Limb (tissue), 2 donors: ENCODE data around the gene CXCL1.

Experiments used
- DNase-seq, 2 donors: peaks; one replicate each; pipeline ENCODE4 v3.0.0-alpha.2; 2016; ENCODE audit errors: extremely low spot score in 2 of 2

Gene CXCL1

DNA sequence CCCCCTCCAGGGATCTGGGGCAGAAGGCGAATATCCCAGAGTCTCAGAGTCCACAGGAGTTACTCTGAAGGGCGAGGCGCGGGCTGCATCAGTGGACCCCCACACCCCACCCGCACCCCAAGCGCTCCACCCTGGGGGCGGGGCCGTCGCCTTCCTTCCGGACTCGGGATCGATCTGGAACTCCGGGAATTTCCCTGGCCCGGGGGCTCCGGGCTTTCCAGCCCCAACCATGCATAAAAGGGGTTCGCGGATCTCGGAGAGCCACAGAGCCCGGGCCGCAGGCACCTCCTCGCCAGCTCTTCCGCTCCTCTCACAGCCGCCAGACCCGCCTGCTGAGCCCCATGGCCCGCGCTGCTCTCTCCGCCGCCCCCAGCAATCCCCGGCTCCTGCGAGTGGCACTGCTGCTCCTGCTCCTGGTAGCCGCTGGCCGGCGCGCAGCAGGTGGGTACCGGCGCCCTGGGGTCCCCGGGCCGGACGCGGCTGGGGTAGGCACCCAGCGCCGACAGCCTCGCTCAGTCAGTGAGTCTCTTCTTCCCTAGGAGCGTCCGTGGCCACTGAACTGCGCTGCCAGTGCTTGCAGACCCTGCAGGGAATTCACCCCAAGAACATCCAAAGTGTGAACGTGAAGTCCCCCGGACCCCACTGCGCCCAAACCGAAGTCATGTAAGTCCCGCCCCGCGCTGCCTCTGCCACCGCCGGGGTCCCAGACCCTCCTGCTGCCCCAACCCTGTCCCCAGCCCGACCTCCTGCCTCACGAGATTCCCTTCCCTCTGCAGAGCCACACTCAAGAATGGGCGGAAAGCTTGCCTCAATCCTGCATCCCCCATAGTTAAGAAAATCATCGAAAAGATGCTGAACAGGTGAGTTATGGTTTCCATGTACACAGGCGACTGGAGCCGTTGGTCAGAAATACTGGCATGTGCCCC lies at the start of gene CXCL1:
CXCL1 (plus strand) TSS at position 264 of the 926 bp plus-strand sequence; CDS start at position 342, 78 bp downstream.
- peak in 1 of 2 donors; percentile 61 for DNase-seq

DNA sequence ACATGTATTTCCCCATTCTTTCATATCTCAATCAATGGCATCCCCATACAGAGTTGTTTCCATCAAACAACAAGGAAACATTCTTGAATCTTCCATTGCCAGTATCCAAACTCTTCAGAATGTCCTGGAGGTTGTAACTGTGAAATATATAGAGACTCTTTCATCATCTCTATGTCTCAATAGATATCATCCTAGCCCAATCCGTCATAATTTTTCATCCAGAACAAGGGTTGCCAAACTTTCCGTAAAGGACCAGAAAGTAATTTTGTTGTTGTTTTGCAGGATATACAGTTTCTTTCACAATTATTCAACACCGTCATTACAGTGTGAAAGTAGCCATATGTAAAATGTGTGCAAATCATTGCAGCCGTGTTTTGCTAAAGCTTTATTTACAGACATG lies 47.9 kb upstream of the CXCL1 start:
- no peak for DNase-seq

DNA sequence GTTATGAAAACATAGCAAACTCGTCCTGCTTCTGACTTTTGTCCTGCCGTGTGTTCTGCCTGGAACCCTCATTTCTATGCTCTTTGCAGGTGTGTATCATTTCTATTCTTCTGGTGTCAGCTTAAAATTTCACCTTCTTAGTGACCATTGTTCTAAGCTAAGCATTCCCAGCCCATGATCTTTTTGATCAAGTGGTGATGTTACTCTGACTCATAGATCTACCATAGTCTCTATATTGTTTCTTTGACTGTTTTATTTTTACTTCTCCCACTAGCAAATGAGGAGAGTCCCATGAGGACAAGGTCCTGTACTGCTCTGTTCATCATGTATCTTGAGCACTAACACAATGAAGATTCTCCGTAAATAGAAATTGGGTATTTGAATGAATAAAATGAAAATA lies 46.8 kb upstream of the CXCL1 start:
- DNase-seq, result no peak

DNA sequence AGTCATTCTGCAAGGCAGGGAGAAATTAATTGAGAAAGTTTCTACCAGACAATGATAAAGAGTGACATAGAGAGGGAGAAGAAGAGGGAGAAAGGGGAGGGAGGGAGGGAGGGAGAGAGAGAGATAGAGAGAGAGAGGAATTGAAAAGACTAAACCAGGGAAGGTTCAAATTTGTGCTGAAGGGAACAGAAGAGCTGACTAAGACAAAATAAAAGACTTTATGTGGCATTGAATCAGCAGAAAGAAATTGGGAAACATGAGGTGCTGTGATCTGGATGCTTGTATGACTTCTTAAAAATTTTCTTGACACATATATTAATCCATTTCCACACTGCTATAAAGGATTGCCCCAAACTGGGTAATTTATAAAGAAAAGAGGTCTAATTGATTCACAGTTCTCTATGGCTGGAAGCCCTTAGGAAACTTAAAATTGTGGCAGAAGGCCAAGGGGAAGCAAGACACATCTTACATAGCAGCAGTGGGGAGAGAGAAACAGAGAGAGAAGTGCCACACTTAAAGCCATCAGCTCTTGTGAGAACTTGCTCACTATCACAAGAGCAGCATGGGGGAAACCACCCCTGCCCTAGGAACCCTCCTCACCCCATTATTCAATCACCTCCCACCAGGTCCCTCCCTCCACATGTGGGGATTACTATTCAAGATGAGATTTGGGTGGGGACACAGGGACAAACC lies 46.2 kb upstream of the CXCL1 start:
- no peak for DNase-seq

DNA sequence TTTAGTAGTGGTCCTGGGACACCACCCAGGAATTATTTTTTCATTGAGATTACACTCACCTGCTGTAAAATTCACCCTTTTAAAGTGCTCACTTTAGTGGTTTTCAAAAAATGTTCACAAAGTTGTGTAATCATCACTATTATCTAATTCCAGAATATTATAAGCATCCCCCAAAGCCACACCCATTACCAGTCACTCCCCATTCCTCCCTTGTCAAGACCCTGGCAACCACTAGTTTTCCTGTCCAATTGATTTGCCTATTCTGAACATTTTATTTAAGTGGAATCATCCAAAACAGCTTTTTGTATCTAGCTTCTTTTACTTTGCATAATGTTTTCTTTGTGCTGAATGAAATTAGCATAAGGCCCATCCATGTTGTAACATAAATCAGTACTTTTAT lies 45.4 kb upstream of the CXCL1 start:
- no peak for DNase-seq

DNA sequence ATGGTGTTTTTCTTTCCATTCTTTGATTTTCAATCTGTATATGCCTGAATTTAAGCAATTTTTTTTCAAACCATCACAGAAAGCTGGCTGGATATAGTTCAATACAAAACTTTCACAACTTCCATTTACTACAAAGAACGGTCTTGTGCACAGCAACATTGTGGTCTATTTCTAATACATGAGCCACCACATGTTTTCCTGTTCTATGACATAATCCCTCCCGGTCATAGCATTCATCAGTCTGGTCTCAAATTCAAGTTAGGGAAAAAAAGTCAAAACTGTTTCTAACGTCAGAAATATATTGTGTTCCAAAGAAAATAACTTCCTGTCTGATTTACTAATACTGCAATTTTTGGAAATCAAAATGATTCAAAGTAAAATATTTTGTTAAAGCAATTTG lies 40.2 kb upstream of the CXCL1 start:
- DNase-seq, result no peak

DNA sequence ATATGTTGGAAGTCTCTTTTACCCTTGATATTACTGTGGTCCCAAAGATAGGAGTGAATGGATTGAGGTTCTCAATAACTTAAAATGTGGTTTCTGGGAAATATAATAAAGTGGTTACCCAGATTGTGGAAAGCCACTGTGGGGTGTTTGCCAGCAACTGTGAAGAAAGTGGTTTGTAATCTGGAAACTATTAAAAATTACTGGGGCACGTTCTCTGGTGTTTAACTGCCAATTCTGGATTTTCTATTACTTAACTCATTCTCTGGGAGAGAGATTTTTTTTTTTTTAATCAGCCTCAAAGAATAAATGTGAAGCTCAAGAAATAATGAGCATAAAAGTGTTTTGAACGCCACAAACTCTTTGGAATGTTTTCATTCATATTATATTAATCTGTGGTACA lies 37.6 kb upstream of the CXCL1 start:
- DNase-seq, result no peak

DNA sequence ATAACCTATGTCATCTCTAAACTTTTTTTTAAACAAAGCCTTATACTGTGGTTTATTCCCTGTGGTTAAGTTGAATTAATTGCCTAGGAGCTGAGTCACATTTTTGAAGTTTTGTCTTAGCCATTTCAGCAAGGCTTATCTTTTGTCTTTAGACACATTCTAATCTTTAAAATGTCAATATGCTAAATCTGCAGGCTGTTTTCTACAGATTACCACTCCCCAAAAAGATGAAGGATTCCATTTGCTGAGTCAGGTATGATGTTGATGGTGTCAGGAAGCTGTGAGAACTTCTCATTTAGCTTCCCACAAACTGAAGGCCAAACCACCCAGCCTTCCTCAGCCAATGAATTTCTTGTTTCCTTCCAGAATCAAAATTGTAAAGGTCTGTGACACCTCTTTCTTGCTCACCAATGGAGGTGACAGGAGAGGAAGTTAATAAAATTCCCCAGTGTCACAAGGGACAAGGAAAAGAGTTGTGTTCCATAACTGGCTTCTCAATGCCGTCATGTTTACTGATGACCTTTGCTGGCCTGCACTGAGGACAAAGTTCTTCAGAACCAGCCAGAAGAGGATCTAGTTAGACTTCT lies 36.4 kb upstream of the CXCL1 start:
- no peak for DNase-seq

DNA sequence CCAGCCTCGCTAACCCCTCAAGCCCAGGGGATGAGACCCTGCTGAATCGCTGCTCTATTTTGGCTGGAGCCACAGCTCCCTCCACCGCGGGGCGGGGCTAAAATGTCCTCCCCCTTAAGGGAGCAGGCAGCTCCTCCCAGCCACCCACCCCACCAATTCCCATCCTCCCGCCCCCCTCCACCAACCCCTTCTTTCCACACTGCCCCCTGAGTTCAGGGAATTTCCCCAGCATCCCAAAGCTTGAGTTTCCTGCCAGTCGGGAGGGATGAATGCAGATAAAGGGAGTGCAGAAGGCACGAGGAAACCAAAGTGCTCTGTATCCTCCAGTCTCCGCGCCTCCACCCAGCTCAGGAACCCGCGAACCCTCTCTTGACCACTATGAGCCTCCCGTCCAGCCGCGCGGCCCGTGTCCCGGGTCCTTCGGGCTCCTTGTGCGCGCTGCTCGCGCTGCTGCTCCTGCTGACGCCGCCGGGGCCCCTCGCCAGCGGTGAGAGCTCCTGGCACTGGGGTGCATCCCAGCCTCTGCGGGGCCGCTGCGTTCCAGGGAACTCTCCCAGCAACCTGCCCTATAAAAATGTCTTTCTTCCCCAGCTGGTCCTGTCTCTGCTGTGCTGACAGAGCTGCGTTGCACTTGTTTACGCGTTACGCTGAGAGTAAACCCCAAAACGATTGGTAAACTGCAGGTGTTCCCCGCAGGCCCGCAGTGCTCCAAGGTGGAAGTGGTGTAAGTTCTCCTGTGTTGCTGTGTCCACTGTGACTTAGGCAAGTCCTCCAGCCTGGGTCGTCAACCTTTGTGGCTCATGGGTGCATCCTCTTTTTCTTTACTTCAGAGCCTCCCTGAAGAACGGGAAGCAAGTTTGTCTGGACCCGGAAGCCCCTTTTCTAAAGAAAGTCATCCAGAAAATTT lies 32.6 kb upstream of the CXCL1 start, which contains the start of gene CXCL6:
CXCL6 (plus strand) TSS at position 306 of the 907 bp plus-strand sequence; CDS start at position 379, 73 bp downstream.
- DNase-seq, result peak in 1 of 2 donors; percentile 50

DNA sequence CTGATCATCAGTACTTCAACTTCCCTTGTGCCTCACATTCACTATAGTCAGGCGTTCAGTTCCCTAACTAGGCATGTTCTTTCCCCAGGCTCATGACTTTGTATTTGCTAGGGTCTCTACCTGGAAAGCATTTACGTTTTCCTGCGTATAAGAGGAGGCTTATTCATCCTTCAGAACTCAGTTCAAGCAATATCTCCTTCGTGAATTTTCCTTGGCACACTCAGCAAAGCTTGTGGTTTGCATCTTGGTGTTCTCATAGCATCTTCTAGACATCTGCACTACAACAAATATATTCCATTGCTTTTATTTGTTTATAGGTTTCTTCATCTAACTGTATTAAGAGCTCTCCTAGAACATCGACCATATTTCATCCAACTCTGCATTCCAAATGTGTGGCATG lies 30.1 kb upstream of the CXCL1 start:
- no peak for DNase-seq

DNA sequence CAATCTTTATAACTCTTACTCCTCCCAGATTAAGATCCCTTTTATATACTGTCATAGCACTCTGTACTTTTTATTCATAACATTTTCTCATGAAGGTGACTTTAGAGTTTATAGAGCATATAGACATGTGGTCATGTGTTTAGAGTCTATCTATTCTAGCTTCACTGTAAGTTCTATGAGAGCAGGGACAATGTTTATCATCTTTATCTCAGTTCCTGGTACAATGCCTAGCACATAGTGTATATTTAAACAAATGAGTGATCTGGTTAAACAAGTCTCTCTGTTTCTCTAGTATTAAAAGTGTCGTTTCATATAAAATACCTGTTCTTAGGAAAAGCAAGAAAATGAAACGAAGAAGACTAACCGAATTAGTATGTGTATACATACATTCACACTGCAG lies 29.5 kb upstream of the CXCL1 start:
- DNase-seq, result no peak

DNA sequence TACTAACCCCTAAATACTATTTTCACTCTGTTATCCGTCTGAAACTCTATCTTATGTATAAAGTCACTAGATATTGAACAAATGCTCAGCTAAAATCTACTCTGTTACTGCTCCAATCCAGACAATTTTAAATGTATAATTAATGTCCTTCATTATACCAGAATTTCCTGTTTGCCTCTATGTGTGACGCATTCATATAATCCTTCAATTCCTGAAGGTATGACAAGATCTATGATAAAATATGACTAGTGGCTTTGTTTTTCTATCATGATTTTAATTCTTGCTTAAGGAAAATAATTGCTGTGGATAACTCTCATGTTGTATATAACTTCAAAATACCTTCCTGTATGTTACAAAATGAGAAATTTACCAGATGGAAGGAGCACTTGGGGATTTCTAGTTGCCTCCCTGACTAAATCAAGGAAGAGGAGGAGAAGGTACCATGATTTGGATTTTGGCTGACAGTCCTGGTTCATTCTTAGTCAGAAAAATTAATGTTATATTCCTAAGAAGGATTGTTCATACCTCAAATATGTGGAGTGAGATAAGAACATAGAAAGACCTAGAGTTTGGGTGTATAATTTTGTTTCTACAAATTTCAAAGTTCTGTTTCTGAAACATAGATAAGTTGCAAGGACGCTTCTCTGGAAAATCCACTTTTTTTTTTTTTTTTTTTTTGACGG lies 27.8 kb upstream of the CXCL1 start:
- no peak for DNase-seq

DNA sequence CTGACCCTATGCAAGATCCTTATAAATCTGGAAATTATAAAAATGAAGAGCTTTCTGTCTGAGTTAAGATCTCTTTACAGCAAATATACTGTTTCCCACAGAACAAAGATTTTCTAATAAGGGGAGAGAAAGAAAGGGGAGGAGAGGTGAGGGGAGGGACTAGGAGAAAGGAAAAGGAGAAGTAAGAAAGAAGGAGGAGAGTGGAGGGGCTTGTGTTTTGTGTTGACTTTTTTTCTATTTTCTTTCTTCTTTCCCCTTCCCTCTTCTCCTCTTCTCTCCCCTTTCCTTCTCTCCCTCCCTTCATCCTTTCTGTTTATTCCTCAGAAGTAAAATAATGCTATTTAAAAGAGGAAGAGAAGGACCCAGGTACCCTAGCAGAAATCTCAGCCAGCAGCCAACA lies 26.5 kb upstream of the CXCL1 start:
- DNase-seq, result no peak

DNA sequence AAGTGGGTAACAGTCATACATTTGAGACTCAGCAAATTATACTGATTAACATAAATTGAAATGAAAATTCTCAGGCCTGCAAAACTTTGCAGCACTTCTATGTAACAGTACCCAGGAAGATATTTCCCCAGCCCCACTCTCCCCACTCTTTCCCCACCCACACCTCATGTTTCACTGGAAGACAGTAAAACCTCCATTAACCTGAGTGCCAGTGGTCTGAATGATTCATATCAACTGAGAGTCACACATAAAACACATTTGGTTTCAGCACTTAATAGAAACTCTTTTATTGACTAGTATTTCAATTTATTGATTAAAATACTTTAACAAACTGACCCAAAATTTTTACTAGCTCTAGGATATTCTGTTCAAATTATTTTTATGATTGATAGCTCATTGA lies 25.8 kb upstream of the CXCL1 start:
- no peak for DNase-seq

DNA sequence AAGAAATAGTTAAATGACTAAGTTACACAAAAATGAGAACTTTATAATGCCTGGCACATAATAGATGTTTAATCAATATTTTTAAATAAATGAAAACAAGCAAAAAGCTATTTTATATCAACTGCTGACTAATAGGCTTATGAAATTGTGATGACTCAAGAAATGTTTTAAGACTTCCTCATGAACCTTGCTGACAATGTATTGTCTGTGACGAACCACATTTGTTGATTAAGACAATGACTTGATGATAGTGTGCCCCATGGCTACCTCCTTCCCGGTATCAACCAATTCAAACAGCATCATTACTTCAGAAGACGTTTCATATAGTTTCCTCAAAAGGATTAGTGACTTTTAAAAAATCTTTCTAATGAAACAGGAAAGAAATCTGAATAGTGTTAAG lies 24.8 kb upstream of the CXCL1 start:
- no peak for DNase-seq

DNA sequence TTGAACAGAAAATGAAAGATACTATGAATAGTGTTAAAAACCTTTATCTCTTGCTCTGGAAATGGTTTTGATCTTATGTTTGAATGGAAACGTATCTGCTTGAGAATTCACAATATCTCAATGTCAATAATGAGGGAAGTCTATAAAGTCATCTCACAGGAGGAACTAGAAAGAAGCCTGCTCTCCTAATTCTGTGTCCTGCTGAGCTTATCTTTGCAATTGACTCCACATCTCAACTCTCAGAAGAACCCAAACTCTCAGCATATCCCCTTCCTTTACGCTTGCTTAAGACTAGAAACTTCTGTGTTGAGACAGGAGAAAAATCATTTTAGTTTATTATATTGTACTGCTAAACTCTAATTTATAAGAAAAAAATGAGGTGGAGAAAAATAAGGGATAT lies 24.4 kb upstream of the CXCL1 start:
- DNase-seq, result no peak

DNA sequence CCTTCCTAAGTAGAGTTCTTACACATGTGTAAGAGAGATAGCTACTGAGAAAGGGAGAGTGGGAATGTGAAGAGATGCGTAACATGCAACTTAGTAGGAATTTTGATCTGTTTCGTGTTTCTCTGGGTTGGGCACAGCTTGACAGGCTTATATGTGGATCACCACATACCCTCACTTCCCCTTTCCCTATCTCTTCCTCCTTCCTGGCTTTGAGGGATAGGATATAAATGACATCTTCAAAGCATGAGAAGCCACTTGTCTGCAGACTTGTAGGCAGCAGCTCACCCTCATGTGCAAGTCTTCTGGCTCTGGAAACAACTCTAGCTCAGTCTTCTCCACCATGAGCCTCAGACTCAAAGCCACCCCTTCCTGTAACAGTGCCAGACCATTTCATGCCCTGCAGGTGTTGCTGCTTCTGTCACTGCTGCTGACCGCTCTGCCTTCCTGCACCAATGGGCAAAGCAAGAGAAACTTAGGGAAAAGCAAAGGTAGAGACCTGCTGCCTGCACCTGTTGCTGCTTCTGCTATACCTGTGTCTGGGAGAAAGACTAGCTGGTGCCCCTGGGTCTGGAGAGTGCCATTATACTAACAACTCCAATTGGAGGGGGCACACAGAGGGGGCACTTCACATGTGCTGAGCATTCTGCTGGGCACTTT lies 21.5 kb upstream of the CXCL1 start:
- DNase-seq, result no peak

DNA sequence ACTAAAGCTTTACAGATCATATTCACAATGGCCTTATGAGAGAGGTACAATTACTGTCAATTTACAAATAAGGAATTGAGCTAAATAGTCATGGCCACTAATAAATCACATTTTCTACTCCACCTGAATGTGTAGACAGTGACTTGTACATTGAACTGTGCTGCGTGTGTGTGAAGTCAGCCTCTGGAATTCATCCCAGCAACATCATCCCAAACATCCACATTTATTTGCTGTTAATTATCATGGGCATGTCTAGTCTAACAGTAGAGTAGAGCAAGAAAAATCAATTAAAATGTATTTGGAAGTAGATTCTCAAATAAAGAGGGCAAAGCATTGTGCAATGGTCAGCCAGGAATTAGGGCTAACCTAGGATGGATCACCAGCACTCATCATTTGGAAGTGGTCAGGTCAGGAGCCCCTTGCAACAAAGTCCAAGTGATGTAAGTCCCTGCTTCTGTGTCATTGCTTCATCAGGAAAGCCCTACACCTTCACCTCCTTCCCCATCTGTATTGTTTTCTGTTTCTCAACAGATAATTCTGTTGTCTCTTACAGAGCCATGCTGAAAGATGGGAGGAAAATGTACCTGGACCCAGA lies 20.9 kb upstream of the CXCL1 start:
- DNase-seq, result no peak

DNA sequence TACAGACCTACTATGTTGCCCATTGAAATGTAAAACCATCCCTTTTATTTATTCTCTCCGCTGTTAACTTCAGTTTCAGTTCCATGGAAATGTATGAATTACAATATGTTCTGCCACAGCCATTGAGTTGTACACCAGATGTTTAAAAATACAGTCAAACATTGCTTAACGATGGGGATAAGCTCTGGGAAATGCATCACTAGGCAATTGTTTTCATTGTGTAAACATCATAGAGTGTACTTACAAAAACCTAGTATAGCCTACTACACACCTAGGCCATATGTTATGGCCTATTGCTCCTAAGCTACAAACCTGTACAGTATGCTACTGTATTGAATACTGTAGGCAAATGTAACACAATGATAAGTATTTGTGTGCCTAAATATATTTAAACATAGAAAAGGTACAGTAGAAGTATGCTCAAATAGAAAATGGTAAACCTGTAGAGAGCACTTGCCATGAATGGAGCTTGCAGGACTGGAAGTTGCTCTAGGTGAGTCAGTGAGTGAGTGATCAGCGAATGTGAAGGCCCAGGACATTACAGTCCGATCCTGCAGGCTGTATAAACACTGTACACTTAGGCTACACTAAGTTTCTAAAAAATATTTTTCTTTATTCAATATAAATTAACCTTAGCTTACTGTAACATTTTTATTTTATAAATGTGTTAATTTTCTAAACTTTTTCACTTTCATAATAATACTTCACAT lies 18.8 kb upstream of the CXCL1 start:
- no peak for DNase-seq
